ENCODE measurements around the gene NFKBIB.

GRCh38 chr19:38942471-38943181 is 42.9 kb downstream of the NFKBIB start:
- TF ChIP-seq, protein P1, sequence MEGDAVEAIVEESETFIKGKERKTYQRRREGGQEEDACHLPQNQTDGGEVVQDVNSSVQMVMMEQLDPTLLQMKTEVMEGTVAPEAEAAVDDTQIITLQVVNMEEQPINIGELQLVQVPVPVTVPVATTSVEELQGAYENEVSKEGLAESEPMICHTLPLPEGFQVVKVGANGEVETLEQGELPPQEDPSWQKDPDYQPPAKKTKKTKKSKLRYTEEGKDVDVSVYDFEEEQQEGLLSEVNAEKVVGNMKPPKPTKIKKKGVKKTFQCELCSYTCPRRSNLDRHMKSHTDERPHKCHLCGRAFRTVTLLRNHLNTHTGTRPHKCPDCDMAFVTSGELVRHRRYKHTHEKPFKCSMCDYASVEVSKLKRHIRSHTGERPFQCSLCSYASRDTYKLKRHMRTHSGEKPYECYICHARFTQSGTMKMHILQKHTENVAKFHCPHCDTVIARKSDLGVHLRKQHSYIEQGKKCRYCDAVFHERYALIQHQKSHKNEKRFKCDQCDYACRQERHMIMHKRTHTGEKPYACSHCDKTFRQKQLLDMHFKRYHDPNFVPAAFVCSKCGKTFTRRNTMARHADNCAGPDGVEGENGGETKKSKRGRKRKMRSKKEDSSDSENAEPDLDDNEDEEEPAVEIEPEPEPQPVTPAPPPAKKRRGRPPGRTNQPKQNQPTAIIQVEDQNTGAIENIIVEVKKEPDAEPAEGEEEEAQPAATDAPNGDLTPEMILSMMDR (IDR thresholded peaks at IDR 0.05) = no peak
- TF ChIP-seq POLR2A (IDR thresholded peaks at IDR 0.05) = no peak

All from uterus (tissue), 2 donors.